Immature natural killer cell (primary cell): Measurements from ENCODE around the gene TNRC6A. TPM values are rescaled to one million over a fixed set of nuclear protein-coding genes. Genes with fewer than 3 reads are reported as not detected.

ENCODE experiments used
- DNase-seq, 3 donors: peaks; one replicate each; pipeline ENCODE4 v3.0.0; 2022; ENCODE audit warnings: mixed read lengths in 1 of 3
- H3K27ac Mint-ChIP-seq, 6 donors: one replicate each; pipeline ENCODE4 v1.8.0; 2020; ENCODE audit warnings: mixed read lengths in 6 of 6, mild to moderate bottlenecking in 5 of 6, inconsistent platforms in 4 of 6, moderate library complexity in 3 of 6
- H3K27me3 Mint-ChIP-seq, 3 donors: one replicate each; pipeline ENCODE4 v1.8.0; 2020 to 2021; ENCODE audit warnings: low read depth in 3 of 3, mild to moderate bottlenecking in 3 of 3, mixed read lengths in 3 of 3, moderate library complexity in 3 of 3, inconsistent platforms in 1 of 3
- H3K36me3 Mint-ChIP-seq, 3 donors: one replicate each; pipeline ENCODE4 v1.8.0; 2020; ENCODE audit warnings: mixed read lengths in 3 of 3, inconsistent platforms in 2 of 3, mild to moderate bottlenecking in 2 of 3
- H3K4me1 Mint-ChIP-seq, 2 donors: one replicate each; pipeline ENCODE4 v1.8.0; 2020; ENCODE audit warnings: inconsistent platforms in 2 of 2, mild to moderate bottlenecking in 2 of 2, mixed read lengths in 2 of 2, moderate library complexity in 1 of 2
- H3K4me3 Mint-ChIP-seq, 5 donors: one replicate each; pipeline ENCODE4 v1.8.0; 2020; ENCODE audit warnings: mild to moderate bottlenecking in 5 of 5, mixed read lengths in 5 of 5, inconsistent platforms in 3 of 5, moderate library complexity in 3 of 5
- H3K9me3 Mint-ChIP-seq, 6 donors: one replicate each; pipeline ENCODE4 v1.8.0; 2020; ENCODE audit warnings: mild to moderate bottlenecking in 6 of 6, mixed read lengths in 6 of 6, inconsistent platforms in 4 of 6, moderate library complexity in 3 of 6
- polyA plus RNA-seq, 3 donors: library from polyadenylated mRNA; unstranded; fragments of 300-500 nt; fragmentation: Illumina TruSeq; gene quantifications; one replicate each; pipeline ENCODE4 v1.2.3, GENCODE V29; 2021

Gene TNRC6A
- 10 to 100 TPM in 1 of 3 donors, 1 to 10 TPM in 2; 3.6 to 10.1 (median 3.9) TPM for polyA plus RNA-seq

DNA sequence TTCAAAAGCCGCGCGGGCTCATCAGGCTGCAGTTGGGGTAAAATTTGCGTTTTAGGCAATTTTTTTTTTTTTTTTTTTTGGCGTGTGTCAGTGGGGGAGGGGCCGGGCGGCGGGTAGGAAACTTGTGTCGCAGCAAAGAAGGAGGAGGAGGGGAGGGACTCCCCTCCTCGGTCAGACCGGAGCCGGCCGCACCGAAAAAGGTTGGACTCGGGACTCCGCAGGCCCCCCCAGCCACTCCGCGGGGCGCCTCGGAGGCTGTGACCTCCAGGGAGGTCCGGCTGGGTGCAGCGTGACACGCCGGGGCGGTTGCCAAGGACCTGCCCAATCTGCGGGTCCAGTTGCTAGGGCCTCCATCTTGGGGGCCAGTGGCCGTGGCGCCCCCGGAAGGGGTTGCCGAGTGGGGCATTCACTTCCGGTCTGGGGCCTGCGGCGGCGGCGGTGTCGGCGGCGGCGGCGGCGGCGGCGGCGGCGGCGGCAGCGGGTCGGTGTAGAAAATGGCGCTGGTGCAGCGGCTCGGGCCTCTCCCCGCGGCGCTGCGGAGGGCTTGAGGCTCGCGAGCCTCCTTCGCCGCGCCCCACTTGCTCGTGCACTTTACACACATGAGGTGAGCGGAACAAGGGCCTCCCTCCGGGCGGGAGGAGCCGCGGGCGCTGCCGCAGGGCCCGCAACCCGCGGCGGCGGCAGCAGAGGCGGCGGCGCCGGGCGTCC is at the start of gene TNRC6A:
Gene TNRC6A, plus strand, starts transcription at position 409 of the 708 bp plus-strand sequence. Its CDS starts 191 bp downstream, at position 600.
- DNase-seq: peak; percentile 88 to 90 (median 90)
- Mint-ChIP-seq H3K36me3 (peaks cover 0 to 4% (median 4%) of the 10 kb centered on the region in 3 donors), H3K27me3 (peaks cover 18 to 30% (median 23%) of the 10 kb centered on the region in 3 donors), H3K27ac (peak within 1 kb of the TSS; percentile 93 to 98 (median 97)), H3K4me1 (peaks cover 41 to 56% of the 10 kb centered on the region in 2 donors), H3K9me3 (no peaks in the 10 kb centered on the region), H3K4me3 (peak within 1 kb of the TSS; percentile 97 to 98 (median 98))

DNA sequence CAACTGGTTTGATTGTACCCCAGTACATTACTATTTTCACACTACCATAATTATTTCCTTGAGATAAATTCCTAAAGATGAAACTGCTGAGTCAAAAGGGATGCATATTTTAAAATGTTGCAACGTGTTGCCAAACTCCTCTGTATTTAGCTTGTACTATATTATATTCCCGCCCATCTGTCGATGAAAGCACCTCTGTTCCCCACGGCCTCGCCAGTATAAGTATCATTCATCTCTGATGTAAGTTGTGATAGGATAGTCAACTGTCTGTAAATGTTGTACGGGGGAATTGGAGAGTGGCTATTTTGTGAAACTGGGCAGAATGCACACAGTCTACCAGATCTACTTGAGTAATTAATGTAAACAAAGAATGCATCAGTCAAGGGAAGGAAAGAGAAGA is 47.7 kb upstream of the TNRC6A start:
- DNase-seq: no peak
- no peaks in the 10 kb centered on the region for H3K36me3 Mint-ChIP-seq
- no peak overlapping the region for H3K4me3 Mint-ChIP-seq
- H3K27me3 Mint-ChIP-seq: peaks cover 2 to 7% (median 5%) of the 10 kb centered on the region in 3 donors
- no peaks in the 10 kb centered on the region for H3K9me3 Mint-ChIP-seq
- no peaks in the 10 kb centered on the region for H3K4me1 Mint-ChIP-seq
- no peak overlapping the region for H3K27ac Mint-ChIP-seq

DNA sequence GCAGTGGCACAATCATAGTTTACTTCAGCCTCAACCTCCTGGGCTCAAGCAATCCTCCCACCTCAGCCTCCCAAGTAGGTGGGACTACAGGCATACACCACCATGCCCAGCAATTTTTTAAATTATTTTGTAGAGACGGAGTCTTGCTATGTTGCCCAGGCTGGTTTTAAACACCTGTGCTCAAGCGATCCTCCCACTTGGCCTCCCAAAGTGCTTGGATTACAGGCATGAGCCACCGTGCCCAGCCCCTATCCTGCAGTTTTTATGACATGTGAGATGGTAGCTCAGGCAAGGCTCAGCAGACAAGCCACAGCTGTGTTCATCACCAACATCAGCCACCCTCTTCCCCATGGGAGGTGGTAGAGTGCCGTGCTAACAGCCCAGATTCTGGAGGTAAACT is 46.2 kb upstream of the TNRC6A start:
- H3K9me3 Mint-ChIP-seq: no peaks in the 10 kb centered on the region
- no peak for DNase-seq
- no peak overlapping the region for H3K27ac Mint-ChIP-seq
- no peaks in the 10 kb centered on the region for H3K4me1 Mint-ChIP-seq
- H3K27me3 Mint-ChIP-seq: peaks cover 2 to 5% (median 3%) of the 10 kb centered on the region in 3 donors
- H3K4me3 Mint-ChIP-seq: no peak overlapping the region
- H3K36me3 Mint-ChIP-seq: no peaks in the 10 kb centered on the region

DNA sequence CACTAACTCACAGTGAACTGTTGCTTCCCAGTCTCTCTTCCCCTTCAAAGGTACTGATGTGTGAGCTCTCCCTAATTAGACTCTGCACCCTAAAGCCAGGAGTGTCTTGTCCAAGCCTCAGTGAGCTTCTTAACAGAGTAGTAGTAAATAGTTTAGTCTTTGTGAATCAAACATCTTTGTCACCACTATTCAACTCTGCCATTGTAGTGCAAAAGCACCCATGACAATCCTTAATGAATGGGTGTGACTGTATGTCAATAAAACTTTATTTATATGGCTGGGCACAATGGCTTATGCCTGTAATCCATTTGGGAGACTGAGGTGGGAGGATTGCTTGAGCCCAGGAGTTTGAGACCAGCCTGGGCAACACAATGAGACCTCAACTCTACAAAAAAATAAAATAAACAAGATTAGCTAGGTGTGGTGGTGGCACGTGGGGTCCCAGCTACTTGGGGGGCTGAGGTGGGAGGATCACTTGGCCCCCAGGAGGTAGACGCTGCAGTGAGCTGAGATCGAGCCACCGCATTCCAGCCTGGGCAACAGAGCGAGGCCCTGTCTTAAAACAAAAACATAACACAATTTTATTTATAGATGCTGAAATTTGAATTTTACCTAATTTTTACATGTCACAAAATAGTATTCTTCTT is 45.5 kb upstream of the TNRC6A start:
- H3K9me3 Mint-ChIP-seq: no peaks in the 10 kb centered on the region

DNA sequence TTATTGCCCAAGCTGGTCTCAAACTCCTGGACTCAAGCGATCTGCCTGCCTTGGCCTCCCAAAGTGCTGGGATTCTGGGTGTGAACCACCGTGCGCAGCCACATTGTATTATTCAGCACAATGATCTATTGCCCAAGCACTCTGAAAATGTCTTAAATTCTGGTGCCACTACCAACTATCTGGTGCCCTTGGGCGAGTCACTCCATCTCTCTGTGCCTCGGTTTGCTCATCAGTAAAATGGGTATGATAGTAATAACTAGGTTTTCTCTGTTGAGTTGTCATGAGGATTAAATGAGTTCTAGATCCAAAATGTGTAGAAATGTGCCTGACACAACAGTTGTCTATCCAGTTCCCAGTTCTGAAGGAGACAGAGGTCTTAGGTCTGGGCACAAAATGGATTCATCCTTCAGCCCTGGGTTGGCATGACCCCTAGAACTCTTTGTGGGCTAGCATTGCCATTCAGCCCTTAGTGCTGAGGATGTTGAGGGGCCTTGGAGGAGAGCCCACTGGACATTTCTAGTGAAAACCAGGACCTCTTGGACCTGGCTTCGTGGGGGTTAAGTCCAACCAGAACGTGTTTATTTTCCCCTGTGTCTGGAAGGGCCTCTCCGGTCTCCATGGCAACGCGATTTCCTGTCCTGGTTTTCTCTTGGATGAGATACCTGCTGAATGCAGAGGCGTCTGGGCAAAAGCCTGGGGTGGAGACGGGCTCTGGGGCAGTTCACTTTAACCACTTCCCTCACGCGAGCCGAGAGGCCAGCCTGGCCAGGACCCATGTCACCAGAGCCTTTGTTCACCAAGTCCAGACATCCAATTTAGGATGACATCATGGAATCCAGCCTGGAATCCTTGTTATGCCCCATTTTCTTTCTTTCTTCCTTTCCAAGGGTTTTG is 43.7 kb upstream of the TNRC6A start:
- Mint-ChIP-seq H3K4me3 (no peak overlapping the region), H3K4me1 (no peaks in the 10 kb centered on the region), H3K27me3 (peaks cover 0 to 9% (median 3%) of the 10 kb centered on the region in 3 donors), H3K27ac (no peak overlapping the region), H3K9me3 (no peaks in the 10 kb centered on the region), H3K36me3 (no peaks in the 10 kb centered on the region)
- DNase-seq: no peak

More for the DNA sequence above, 45.5 kb upstream of the TNRC6A start:
- no peak for DNase-seq
- H3K27ac Mint-ChIP-seq: no peak overlapping the region
- H3K4me3 Mint-ChIP-seq: no peak overlapping the region
- H3K27me3 Mint-ChIP-seq: peaks cover 2 to 5% (median 3%) of the 10 kb centered on the region in 3 donors
- H3K4me1 Mint-ChIP-seq: no peaks in the 10 kb centered on the region
- no peaks in the 10 kb centered on the region for H3K36me3 Mint-ChIP-seq

DNA sequence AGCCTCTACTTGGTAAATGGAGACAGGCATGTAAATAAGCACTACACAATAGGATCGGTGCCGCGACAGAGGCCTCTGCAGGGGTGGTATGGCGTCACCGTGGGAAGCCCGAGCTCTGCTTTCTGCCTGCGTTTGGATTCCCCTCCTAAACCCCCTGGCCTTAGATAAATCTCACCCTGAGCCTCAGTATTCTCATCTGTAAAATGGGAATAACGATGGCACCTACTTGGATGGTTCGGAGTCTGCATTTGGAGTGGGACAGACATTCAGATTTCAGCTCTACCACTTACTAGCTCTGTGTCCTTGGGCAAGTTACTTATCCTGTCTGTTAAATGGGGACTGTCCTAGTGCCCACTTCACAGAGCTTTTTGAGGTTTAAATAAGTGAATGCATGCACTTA is 42.8 kb upstream of the TNRC6A start:
- Mint-ChIP-seq H3K36me3 (no peaks in the 10 kb centered on the region), H3K4me3 (no peak overlapping the region), H3K27me3 (peaks cover 0 to 14% (median 4%) of the 10 kb centered on the region in 3 donors), H3K9me3 (no peaks in the 10 kb centered on the region), H3K27ac (no peak overlapping the region), H3K4me1 (no peaks in the 10 kb centered on the region)
- DNase-seq: no peak

DNA sequence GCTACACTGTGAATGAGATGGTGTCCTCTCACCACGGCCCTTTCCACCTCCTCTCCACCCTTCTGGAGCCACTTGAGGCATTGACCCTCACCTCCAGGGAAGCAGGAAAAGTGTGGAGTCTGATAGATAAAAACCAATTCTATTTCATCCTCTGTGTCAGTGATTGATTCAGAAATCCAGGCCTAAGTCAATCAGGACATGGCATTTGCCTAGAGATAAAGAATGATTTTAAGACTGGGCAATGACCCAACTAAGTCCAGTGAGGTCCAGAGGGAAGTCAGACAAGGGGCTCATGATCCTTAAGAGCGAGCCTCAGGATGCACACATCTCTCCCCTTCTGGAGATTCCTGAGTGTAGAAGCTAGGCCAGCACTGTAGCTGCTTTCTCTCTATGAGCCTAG is 41.1 kb upstream of the TNRC6A start:
- no peaks in the 10 kb centered on the region for H3K36me3 Mint-ChIP-seq
- H3K9me3 Mint-ChIP-seq: no peaks in the 10 kb centered on the region
- H3K4me3 Mint-ChIP-seq: no peak overlapping the region

DNA sequence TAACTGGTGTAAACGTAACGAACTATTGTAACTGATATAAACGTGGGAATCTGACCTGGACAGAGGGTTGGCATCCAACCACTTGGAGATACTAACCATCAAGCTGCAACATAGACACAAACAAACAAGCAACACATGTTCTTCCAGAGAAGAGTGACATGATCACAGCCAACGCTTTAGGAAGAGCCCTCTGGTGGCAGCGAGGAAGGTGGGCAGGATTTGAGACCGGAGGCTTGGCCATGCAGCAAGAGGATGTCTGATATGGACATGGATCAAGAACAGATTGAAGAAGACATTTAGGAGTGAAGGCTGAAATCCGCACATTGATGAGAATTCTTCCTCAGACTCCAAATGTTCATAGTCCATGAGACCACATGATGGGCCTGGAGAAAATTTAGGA is 40.3 kb upstream of the TNRC6A start:
- no peak for DNase-seq
- Mint-ChIP-seq H3K4me3 (no peak overlapping the region), H3K9me3 (no peaks in the 10 kb centered on the region), H3K36me3 (no peaks in the 10 kb centered on the region), H3K4me1 (no peaks in the 10 kb centered on the region), H3K27ac (no peak overlapping the region), H3K27me3 (peaks cover 0 to 14% (median 1%) of the 10 kb centered on the region in 3 donors)

More for the DNA sequence above, 41.1 kb upstream of the TNRC6A start:
- H3K4me1 Mint-ChIP-seq: no peaks in the 10 kb centered on the region
- no peak for DNase-seq
- H3K27ac Mint-ChIP-seq: no peak overlapping the region
- peaks cover 0 to 14% (median 1%) of the 10 kb centered on the region in 3 donors for H3K27me3 Mint-ChIP-seq

DNA sequence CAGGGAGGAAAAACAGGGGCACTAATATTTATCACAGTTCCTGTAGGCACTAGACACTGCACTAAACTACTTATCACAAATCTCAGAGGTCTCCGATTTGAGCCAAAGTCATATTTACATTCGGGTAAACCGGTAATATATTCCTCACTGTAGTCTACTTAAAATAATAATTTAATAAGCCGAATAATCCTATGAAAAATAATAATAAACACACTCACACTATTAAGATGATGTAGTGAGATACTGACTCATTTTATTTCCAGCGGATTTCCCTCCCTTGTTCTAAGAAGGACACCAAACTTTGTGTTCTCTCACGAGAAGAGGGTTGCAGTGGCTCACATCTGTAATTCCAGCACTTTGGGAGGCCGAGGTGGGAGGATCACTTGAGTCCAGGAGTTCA is 36.6 kb upstream of the TNRC6A start:
- H3K4me3 Mint-ChIP-seq: no peak overlapping the region
- H3K27ac Mint-ChIP-seq: no peak overlapping the region
- H3K36me3 Mint-ChIP-seq: no peaks in the 10 kb centered on the region
- DNase-seq: no peak
- H3K4me1 Mint-ChIP-seq: no peaks in the 10 kb centered on the region
- no peaks in the 10 kb centered on the region for H3K9me3 Mint-ChIP-seq
- H3K27me3 Mint-ChIP-seq: peaks cover 0 to 13% (median 1%) of the 10 kb centered on the region in 3 donors

DNA sequence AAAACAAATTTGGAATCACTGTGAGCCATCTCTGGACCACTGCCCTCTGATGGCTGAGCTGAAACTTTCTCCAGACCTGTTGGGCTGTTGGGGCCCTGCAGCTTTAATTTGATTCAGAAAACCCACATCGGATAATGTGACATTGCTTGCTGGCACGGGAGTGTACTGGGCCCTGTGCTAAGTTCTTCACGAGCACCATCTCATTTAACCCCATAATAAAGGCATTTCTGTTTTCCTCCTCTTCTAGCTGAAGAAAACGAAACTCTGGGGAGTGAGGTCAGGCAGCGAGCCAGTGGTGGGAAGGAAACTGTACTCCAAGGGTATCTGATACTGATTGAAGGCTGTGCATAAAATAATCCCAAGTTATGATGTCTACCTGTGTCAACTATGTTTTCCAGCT is 34.5 kb upstream of the TNRC6A start:
- DNase-seq: no peak
- no peak overlapping the region for H3K27ac Mint-ChIP-seq
- H3K36me3 Mint-ChIP-seq: no peaks in the 10 kb centered on the region
- H3K27me3 Mint-ChIP-seq: peaks cover 0 to 6% (median 1%) of the 10 kb centered on the region in 3 donors
- no peaks in the 10 kb centered on the region for H3K9me3 Mint-ChIP-seq
- H3K4me1 Mint-ChIP-seq: no peaks in the 10 kb centered on the region
- no peak overlapping the region for H3K4me3 Mint-ChIP-seq

DNA sequence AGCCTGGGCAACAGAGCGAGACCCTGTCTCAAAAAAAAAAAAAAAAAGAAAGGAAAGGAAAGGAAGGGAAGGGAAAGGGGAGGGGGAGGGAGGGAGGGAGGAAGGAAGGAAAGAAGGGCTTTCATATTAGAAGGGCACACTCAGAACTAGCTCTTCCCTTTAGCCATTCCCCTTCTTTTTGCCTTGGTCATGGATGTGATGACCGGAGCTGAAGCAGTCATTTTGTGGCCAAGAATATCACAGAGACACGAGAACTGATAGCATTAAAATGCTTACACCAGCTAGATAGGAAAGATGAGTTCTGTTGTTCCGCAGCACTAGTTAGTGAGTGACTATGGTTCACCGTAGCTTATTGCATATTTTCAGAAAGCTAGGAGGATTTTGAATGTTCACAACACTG is 32.8 kb upstream of the TNRC6A start:
- no peaks in the 10 kb centered on the region for H3K36me3 Mint-ChIP-seq
- peaks cover 0 to 5% (median 2%) of the 10 kb centered on the region in 3 donors for H3K27me3 Mint-ChIP-seq
- H3K4me3 Mint-ChIP-seq: no peak overlapping the region
- H3K4me1 Mint-ChIP-seq: no peaks in the 10 kb centered on the region
- no peaks in the 10 kb centered on the region for H3K9me3 Mint-ChIP-seq
- DNase-seq: no peak
- H3K27ac Mint-ChIP-seq: no peak overlapping the region

DNA sequence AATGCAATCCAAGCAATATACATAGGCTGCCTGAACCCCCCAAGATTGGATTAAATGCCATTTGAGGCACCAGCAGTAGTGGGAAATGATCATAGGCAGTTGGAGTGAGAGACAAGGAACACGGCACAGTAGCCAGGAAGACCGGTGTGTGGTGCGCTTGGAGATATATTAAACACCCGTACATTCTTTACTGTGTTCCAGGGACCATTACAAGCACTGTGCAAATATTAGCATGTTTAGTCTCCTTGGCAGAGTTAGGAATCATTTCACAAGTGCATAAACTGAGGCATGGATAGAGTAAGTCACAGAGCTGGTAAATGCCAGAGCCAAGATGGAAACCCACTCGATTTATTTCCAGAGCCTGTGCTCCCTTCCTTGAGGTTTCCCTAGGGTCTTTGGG is 31.1 kb upstream of the TNRC6A start:
- H3K9me3 Mint-ChIP-seq: no peaks in the 10 kb centered on the region
- no peak overlapping the region for H3K4me3 Mint-ChIP-seq
- H3K36me3 Mint-ChIP-seq: no peaks in the 10 kb centered on the region
- H3K4me1 Mint-ChIP-seq: no peaks in the 10 kb centered on the region
- peaks cover 0 to 7% (median 2%) of the 10 kb centered on the region in 3 donors for H3K27me3 Mint-ChIP-seq
- DNase-seq: no peak
- H3K27ac Mint-ChIP-seq: no peak overlapping the region

DNA sequence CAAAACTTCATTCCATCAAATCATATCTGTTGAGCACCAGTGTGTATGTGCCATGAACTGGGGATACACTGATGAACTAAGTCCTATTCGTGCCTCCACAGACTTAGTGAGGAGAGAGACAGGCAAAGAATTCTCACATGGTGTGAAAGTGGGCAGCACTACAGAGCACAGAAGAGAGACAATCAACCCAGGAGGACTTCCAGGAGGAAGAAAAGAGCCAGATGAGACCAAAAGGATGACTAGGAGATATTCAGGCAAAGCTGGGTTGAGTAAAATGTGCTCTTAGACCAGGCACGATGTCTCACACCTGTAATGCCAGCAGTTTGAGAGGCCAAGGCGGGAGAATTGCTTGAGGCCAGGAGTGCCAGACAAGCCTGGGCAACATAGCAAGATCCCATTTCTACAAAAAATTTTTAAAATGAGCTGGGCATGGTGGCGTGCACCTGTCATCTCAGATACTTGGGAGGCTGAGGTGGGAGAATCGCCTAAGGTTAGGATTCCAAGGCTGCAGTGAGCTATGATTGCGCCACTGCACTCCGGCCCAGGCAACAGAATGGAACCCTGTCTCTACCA is 30.2 kb upstream of the TNRC6A start:
- H3K4me1 Mint-ChIP-seq: no peaks in the 10 kb centered on the region
- DNase-seq: no peak
- peaks cover 0 to 7% (median 2%) of the 10 kb centered on the region in 3 donors for H3K27me3 Mint-ChIP-seq
- H3K9me3 Mint-ChIP-seq: no peaks in the 10 kb centered on the region
- no peak overlapping the region for H3K4me3 Mint-ChIP-seq
- no peak overlapping the region for H3K27ac Mint-ChIP-seq
- H3K36me3 Mint-ChIP-seq: no peaks in the 10 kb centered on the region
